Left lung (tissue), 10 donors: ENCODE measurements around the gene ATP6AP1. TPM values are rescaled to one million over a fixed set of nuclear protein-coding genes. Genes with fewer than 3 reads are reported as not detected.

Experiments used
- ATAC-seq: fragments of 200-7000 bp; cut with Tn5 transposase; one replicate; pipeline ENCODE4 v1.9.1; 2020; ENCODE audit warnings: moderate library complexity
- DNase-seq, 4 donors: peaks; one replicate each; pipeline ENCODE4 v3.0.0-alpha.2; 2013 to 2020
- H3K27ac ChIP-seq, 2 donors: fragments of 200-600 bp; sonication (generic) in 1 of 2; one replicate each; pipeline versions ENCODE4 v1.5.0 to v1.8.0; 2020 to 2021
- H3K27me3 ChIP-seq, 2 donors: fragments of 200-600 bp; sonication (generic) in 1 of 2; one replicate each; pipeline versions ENCODE4 v1.5.0 to v1.8.0; 2020 to 2021
- H3K36me3 ChIP-seq, 2 donors: fragments of 200-600 bp; sonication (generic) in 1 of 2; one replicate each; pipeline versions ENCODE4 v1.5.0 to v1.8.0; 2020 to 2021
- H3K4me1 ChIP-seq, 2 donors: fragments of 200-600 bp; one replicate each; pipeline ENCODE4 v1.8.0; 2021
- H3K4me3 ChIP-seq, 2 donors: fragments of 200-600 bp; sonication (generic) in 1 of 2; one replicate each; pipeline versions ENCODE4 v1.5.0 to v1.8.0; 2020 to 2021; ENCODE audit warnings: mild to moderate bottlenecking in 1 of 2
- H3K9me3 ChIP-seq, 2 donors: fragments of 200-600 bp; sonication (generic) in 1 of 2; one replicate each; pipeline versions ENCODE4 v1.5.0 to v1.8.0; 2020 to 2021
- CTCF ChIP-seq, 2 donors: fragments of 200-600 bp; sonication (generic) in 1 of 2; IDR thresholded peaks; one replicate each; pipeline versions ENCODE4 v1.5.0 to v1.8.0; 2021; ENCODE audit warnings: antibody characterized with exemption in 2 of 2
- intact Hi-C, 2 donors: fragments of 100-400 bp; cut with DNase I; formaldehyde crosslinking; loops; one replicate each; pipeline versions ENCODE4 v1.11.2 to v1.14.2; 2022
- polyA plus RNA-seq, 6 donors: library from polyadenylated mRNA; unstranded; fragments of 120-200 nt; gene quantifications; one replicate each; pipeline ENCODE4 v1.2.1, GENCODE V29; 2013; ENCODE audit not compliant: insufficient read length in 6 of 6
- total RNA-seq, 2 donors: library from RNA; stranded (reverse); fragmentation: NEBNext Ultra II Directional; extraction: Animal tissue kit (Norgen Biotek cat#: 25700); gene quantifications; one replicate each; pipeline ENCODE4 v1.2.1, GENCODE V29; 2021
- donor health status: DM: no; HTN: yes; CAD: no.
- donor health status: DM: no; HTN: no; CAD: no.

ATP6AP1 gene
- total and polyA plus RNA-seq, 8 donors = 89.4 to 168 (median 98.7) TPM

- Histone ChIP-seq H3K4me3 (no peak overlapping the region), H3K9me3 (no peaks in the 10 kb centered on the region), H3K27ac (no peak overlapping the region), H3K36me3 (peaks cover 0 to 6% of the 10 kb centered on the region in 2 donors), H3K4me1 (peaks cover 0 to 10% of the 10 kb centered on the region in 2 donors), H3K27me3 (no peaks in the 10 kb centered on the region)
- DNase-seq (no peak), ATAC-seq (no peak)
- intact Hi-C loops = no loop called here
- no peak for TF ChIP-seq CTCF (IDR thresholded peaks at IDR 0.05)
Measured at GRCh38 chrX:154476821-154477220, 48.3 kb downstream of the ATP6AP1 start.

GRCh38 chrX:154477891-154478477, 49.5 kb downstream of the ATP6AP1 start:
- intact Hi-C loops = no loop called here
- no peak for TF ChIP-seq CTCF (IDR thresholded peaks at IDR 0.05)
- Histone ChIP-seq H3K27ac (peak overlapping the region in 1 of 2 donors; percentile 84), H3K9me3 (no peaks in the 10 kb centered on the region), H3K4me1 (peaks cover 0 to 10% of the 10 kb centered on the region in 2 donors), H3K36me3 (peaks cover 0 to 3% of the 10 kb centered on the region in 2 donors), H3K4me3 (peak overlapping the region; percentile 22 to 43), H3K27me3 (no peaks in the 10 kb centered on the region)
- DNase-seq (no peak), ATAC-seq (no peak)

GRCh38 chrX:154478728-154479622, 50.5 kb downstream of the ATP6AP1 start, which contains the start of gene LAGE3:
TSS of gene LAGE3 (minus strand) at chrX:154479281. CDS start at chrX:154478915, 366 bp downstream.
- TF ChIP-seq CTCF (IDR thresholded peaks at IDR 0.05) = no peak
- intact Hi-C loops = no loop called here
- Histone ChIP-seq H3K36me3 (peaks cover 0 to 6% of the 10 kb centered on the region in 2 donors), H3K4me3 (peak within 1 kb of the TSS; percentile 23 to 43), H3K9me3 (no peaks in the 10 kb centered on the region), H3K27me3 (no peaks in the 10 kb centered on the region), H3K4me1 (peaks cover 0 to 10% of the 10 kb centered on the region in 2 donors), H3K27ac (peak within 1 kb of the TSS; percentile 69 to 84)
- ATAC-seq (peak; percentile 98), DNase-seq (peak; percentile 79 to 97 (median 94))

- Histone ChIP-seq H3K36me3 (peaks cover 0 to 8% of the 10 kb centered on the region in 2 donors), H3K27ac (no peak overlapping the region), H3K27me3 (no peaks in the 10 kb centered on the region), H3K9me3 (no peaks in the 10 kb centered on the region), H3K4me3 (no peak overlapping the region), H3K4me1 (peaks cover 6 to 29% of the 10 kb centered on the region in 2 donors)
- TF ChIP-seq CTCF (IDR thresholded peaks at IDR 0.05) = no peak
- ATAC-seq (no peak), DNase-seq (no peak)
- intact Hi-C loops = no loop called here
Measured at GRCh38 chrX:154481195-154481594, 52.7 kb downstream of the ATP6AP1 start.
